ENCODE data around the gene HPSE. TPM values are rescaled to one million over a fixed set of nuclear protein-coding genes. Genes with fewer than 3 reads are reported as not detected.

Gene HPSE
- total and polyA plus RNA-seq, 9 of the 15 experiments (the other 6 are each of a cell fraction or from before 2014, with no cell fraction given), result 0.01 to 0.42 (median 0.14) TPM; not detected in 1

DNA sequence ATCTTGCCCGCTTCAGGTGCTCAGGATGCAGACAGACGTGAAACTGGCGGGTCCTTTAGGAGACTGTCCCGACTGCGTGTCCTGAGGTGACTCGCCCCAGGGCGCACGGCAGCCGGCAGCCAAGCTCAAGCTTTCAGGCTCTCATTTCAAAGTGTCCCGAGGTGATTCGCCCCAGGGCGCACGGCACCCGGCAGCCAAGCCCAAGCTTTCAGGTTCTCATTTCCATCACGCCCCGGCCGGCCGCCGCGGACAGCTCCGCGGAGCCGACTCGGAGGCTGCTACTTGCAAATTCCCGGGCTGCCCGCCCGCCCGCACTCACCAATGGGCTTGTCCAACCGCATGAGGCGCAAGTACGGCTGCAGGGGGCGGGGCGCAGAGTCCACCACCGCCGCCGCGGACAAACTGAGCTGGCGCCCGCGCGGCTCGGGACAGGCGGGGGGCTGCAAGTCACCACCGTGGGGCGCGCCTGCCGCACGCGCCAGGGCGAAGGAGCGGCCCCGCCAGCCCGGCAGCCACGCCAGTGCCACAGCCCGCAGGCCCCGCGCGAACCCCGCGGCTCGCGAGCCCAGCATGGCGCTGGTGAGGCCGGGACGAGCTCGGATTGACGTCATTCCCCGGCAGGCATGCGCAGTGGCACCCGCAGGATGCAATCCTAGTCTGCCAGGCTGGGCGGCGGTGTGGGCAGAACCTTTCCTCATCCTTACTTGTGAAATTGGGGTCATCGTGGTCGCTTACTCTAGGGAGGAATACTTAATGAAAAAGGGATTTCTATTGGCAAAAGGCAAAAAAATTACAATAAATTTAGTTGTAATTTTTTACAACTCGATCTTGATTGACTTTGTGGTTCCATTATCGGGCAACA, 50.2 kb downstream of the HPSE start, which contains the start of gene COQ2 (continued):
- TF ChIP-seq RAD21 (CRISPR knock-in tag; conservative IDR thresholded peaks at IDR 0.05 in 1 of 2, IDR thresholded peaks at IDR 0.05 in 1 of 2), result peak; percentile 14 to 47; a peak in 2 of 4 replicates
- no peak for TF ChIP-seq ZNF354B (CRISPR knock-in tag; IDR thresholded peaks at IDR 0.05)
- TF ChIP-seq SIN3B (IDR thresholded peaks at IDR 0.05; ENCODE audit: low read depth), result peak; percentile 76; the same call in 1 of the 2 replicates
- peak; percentile 70 for TF ChIP-seq TBP (optimal IDR thresholded peaks at IDR 0.05; ENCODE audit: low read depth, low read length)
- peak; percentile 91 for TF ChIP-seq CCNT2 (IDR thresholded peaks at IDR 0.05; ENCODE audit: borderline replicate concordance, extremely low read depth, insufficient read length, low read depth, low read length)
- TF ChIP-seq NBN (IDR thresholded peaks at IDR 0.05; ENCODE audit: low read depth), result peak; percentile 56; the same call in 1 of the 2 replicates
- TF ChIP-seq KLF10 (CRISPR knock-in tag; IDR thresholded peaks at IDR 0.05), result no peak
- TF ChIP-seq ATF3 (IDR thresholded peaks at IDR 0.05), result peak; percentile 73
- 0 out of 2 replicates have a peak, but pooled peaks have one; percentile 8 for TF ChIP-seq ATF3 (CRISPR knock-in tag; conservative IDR thresholded peaks at IDR 0.05)
- TF ChIP-seq, protein P1, sequence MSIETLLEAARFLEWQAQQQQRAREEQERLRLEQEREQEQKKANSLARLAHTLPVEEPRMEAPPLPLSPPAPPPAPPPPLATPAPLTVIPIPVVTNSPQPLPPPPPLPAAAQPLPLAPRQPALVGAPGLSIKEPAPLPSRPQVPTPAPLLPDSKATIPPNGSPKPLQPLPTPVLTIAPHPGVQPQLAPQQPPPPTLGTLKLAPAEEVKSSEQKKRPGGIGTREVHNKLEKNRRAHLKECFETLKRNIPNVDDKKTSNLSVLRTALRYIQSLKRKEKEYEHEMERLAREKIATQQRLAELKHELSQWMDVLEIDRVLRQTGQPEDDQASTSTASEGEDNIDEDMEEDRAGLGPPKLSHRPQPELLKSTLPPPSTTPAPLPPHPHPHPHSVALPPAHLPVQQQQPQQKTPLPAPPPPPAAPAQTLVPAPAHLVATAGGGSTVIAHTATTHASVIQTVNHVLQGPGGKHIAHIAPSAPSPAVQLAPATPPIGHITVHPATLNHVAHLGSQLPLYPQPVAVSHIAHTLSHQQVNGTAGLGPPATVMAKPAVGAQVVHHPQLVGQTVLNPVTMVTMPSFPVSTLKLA (conservative IDR thresholded peaks at IDR 0.05), result peak; percentile 32 to 65; a peak in 3 of 4 replicates
- TF ChIP-seq ZBTB5 (IDR thresholded peaks at IDR 0.05), result no peak
- peak; percentile 87 for TF ChIP-seq L3MBTL2 (IDR thresholded peaks at IDR 0.05)
- TF ChIP-seq, protein P2, sequence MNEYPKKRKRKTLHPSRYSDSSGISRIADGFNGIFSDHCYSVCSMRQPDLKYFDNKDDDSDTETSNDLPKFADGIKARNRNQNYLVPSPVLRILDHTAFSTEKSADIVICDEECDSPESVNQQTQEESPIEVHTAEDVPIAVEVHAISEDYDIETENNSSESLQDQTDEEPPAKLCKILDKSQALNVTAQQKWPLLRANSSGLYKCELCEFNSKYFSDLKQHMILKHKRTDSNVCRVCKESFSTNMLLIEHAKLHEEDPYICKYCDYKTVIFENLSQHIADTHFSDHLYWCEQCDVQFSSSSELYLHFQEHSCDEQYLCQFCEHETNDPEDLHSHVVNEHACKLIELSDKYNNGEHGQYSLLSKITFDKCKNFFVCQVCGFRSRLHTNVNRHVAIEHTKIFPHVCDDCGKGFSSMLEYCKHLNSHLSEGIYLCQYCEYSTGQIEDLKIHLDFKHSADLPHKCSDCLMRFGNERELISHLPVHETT (CRISPR knock-in tag; conservative IDR thresholded peaks at IDR 0.05 in 1 of 2, IDR thresholded peaks at IDR 0.05 in 1 of 2), result 0 out of 4 replicates have a peak, but pooled peaks of 1 of the 2 experiments have one; percentile 17
- TF ChIP-seq E2F1 (CRISPR knock-in tag; IDR thresholded peaks at IDR 0.05), result peak; percentile 62; the same call in 1 of the 2 replicates
- peak; percentile 72 for TF ChIP-seq HNRNPLL (IDR thresholded peaks at IDR 0.05; ENCODE audit: low read depth, low read length, poor library complexity, severe bottlenecking)
- no peak for TF ChIP-seq PHB2 (IDR thresholded peaks at IDR 0.05; ENCODE audit: low read depth)
- no peak for TF ChIP-seq SRF (CRISPR knock-in tag; IDR thresholded peaks at IDR 0.05)
- peak; percentile 98 for TF ChIP-seq FOXP1 (CRISPR knock-in tag; IDR thresholded peaks at IDR 0.05)
- peak; percentile 65; the same call in 1 of the 2 replicates for TF ChIP-seq GTF2E2 (tag; IDR thresholded peaks at IDR 0.05)

Measured in K562 (cell line).